WI38 (cell line): ENCODE results near the gene PDE2A.

Experiments
- H3K4me3 ChIP-seq: 2 replicates; pipeline ENCODE4 v1.5.1; 2011; ENCODE audit warnings: low read depth, mild to moderate bottlenecking, control low read depth, low read length
- TF ChIP-seq, protein P1 (sequence below): IDR thresholded peaks from 2 replicates; pipeline ENCODE4 v1.5.1; 2012; ENCODE audit warnings: low read depth, mild to moderate bottlenecking, control low read depth, low read length

The PDE2A gene

DNA sequence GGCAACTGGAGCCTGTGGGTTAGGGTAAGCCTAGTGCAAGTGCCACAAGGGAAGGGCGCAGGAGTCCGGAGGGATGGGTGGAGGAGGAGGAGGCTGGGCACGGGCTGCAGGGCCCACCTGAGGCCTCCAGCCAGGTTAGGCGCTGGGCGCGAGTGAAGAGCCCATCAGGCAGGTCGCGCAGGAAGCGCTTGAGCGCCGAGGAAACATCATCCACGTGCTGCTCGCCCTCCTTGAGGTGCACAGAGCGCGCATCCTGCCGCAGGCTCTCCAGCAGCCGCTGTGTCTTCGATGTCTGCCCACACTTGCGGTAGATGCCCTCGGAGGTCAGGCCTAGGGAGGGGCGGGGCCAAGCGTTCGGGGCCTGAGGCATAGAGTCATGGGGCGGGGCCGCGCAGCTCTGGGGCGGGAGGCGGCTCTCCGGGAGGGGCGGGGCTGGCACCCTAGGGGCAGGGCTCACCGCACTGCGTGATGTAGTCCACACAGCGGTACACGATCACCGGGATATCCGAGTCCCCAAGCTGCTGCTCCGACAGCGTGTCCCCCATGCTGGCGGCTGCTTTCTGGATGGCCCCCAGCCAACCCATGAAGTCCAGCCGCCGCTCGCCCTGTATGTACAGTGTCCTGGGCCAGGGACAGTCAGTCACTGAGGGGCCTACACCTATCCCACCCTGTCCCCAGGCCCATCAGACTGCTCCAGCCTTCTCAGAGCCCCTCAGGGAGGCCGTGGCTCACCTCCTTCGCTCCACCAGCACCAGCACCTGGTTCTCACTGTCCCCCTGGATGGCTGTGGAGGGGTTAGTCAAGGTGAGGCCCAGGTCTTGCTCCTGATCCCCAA is 22.9 kb upstream of the PDE2A start:
- H3K4me3 ChIP-seq = no peak overlapping the region
- TF ChIP-seq, protein P1, sequence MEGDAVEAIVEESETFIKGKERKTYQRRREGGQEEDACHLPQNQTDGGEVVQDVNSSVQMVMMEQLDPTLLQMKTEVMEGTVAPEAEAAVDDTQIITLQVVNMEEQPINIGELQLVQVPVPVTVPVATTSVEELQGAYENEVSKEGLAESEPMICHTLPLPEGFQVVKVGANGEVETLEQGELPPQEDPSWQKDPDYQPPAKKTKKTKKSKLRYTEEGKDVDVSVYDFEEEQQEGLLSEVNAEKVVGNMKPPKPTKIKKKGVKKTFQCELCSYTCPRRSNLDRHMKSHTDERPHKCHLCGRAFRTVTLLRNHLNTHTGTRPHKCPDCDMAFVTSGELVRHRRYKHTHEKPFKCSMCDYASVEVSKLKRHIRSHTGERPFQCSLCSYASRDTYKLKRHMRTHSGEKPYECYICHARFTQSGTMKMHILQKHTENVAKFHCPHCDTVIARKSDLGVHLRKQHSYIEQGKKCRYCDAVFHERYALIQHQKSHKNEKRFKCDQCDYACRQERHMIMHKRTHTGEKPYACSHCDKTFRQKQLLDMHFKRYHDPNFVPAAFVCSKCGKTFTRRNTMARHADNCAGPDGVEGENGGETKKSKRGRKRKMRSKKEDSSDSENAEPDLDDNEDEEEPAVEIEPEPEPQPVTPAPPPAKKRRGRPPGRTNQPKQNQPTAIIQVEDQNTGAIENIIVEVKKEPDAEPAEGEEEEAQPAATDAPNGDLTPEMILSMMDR = no peak

DNA sequence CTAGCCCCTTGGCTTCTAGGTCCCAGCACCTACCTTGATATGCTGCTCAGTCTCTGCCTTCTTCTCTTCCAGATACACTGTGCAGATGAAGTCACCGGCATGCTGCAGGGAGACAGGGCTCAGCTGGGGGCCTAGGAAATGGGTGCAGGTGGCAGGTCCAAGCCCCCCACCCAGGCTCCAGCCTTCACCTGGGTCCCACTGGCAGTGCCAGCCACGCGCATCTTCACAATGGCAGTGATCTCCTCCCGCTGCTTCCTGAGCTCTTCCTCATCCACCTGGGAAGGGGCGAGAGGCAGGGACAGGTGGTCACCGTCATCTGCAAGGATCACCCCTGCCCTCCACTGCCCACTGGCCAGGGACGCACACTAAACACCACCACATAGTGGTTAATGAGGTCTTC is 21.1 kb upstream of the PDE2A start:
- TF ChIP-seq, protein P1 = no peak
- no peak overlapping the region for H3K4me3 ChIP-seq

DNA sequence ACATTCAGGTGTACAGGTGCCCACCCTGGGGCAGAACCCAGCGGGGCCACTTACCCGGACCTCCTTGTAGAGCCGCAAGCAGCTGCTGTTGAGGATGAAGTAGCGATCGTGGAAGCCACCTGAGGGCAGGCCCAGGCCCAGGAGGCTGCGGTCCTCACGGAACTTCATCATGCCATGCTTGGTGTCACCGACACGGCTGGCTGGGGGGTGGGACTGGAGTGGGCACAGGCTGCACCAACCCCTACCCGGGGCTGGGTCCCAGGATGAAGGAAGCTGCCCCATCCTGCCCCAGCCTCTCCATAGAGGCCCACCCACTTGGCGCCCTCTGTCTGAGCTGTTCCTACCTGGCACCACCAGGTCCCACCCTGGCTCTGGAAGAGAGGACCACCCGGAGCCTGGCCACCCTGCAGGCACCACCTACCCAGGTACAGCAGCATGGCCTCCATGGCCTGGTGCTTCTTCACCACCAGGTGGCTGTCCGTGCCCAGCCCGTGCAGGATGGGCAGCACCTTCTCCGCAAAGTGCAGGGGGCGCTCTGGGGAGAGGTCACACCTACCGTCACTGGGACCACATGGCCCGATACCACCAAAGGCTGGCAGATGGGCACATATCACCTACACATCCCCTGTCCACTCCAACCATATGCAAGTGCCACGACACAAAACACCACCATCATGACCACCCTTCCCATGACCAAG is 19.2 kb upstream of the PDE2A start:
- TF ChIP-seq, protein P1 = no peak
- H3K4me3 ChIP-seq = no peak overlapping the region

DNA sequence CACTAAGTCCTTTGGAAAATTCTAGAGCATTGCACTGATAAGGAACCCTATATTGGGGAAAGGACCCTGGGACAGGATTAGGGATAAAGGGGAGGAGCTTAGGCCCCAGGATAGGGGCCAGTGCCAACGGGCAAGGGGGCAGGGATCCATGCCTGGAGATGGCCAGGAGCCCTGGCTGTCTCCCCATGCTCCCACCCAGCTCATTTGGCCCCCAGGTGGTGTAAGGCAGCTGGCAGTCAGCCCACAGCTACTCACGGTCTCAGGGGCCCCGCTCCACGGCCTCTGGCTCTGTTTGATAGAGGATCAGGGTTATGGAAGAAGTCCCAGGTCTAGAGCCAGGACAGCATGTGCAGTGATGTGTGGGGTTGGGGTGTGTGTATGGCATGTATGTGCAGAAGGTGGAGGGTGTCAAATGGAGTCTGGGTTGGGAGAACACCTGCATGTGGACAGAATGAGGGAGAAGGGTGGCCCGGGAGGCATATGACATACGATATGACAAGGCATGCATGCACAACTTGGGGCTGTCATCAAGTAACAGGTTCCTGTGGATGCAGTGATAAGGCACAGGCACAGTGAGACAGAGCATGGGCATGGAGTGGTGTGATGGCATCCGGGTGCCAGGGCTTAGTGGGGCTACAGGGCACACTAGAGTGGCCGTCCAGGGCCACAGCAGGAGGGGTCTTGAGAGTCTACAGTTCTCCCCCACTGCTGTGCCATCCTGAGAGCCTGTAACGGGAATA is 18.4 kb upstream of the PDE2A start:
- TF ChIP-seq, protein P1 = no peak
- no peak overlapping the region for H3K4me3 ChIP-seq

DNA sequence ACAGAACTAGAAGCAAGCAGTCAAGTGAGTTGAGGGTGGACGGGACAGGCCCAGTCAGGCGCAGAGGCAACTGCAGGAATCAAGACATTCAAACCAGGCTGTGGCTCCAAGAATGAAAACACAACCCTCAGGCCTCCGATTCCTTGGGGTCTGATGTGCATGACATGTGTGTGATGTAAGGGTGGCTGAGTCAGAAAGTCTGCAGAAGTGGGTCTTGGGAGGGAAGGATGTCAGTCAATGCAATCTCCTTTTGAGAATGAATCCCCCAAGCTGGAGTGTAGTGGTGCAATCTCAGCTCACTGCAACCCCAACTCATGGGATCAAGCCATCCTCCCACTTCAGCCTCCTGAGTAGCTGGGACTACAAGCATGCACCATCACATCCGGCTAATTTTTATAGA is 15.9 kb upstream of the PDE2A start:
- H3K4me3 ChIP-seq = no peak overlapping the region
- TF ChIP-seq, protein P1 = no peak

DNA sequence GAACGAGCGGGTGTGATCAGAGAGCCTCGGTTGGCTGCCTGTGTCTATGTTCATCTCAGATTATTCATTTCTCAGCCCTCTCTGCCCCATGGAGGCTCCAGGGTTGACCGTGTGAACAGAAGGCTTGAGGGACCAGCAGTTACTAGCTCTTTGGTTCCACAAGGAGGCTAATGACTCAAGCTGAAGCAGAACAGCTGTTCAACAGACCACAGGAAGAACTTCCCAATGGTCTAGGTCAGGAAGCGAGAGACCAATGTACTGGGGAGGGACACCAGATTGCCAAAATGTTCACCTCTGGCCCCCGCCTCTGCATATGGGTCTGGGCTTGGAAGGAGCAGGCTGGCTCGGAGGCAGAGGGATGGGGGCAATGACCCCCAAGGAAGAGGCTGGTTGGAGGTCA is 14.7 kb upstream of the PDE2A start:
- TF ChIP-seq, protein P1 = no peak
- H3K4me3 ChIP-seq = no peak overlapping the region

DNA sequence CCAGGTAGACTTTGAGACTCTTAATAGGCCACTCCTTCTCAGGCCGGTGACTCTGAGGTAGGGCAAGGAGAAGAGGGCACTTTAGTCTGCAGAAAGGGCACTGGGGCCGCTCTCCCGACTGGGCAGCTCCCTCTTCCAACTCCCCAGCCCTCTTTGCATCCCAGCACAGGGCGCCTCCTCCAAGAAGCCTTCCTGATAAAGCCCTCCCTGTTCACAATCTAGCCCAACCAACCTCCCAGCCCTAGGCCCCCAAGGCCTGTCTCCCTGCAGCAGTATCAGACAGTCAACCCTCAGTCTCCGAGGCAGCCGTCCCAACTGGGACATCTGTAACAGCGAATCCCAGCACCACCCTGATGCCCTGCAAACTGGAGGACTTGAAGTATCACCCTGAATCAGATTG is 14.3 kb upstream of the PDE2A start:
- no peak overlapping the region for H3K4me3 ChIP-seq
- TF ChIP-seq, protein P1 = no peak
